H1 (cell line): ENCODE data around the gene CSF2. TPM values are rescaled to one million over a fixed set of nuclear protein-coding genes. Genes with fewer than 3 reads are reported as not detected.

Experiments used
- CTCF ChIA-PET: fragments of 300-600 bp; sonication (Branson Sonifier 250); formaldehyde crosslinking; loops from one replicate; lab custom pipeline; 2021; ENCODE audit not compliant: partially characterized antibody; lab: Charles Lee
- POLR2A ChIA-PET: fragments of 300-600 bp; sonication (Branson Sonifier 250); formaldehyde crosslinking; loops from one replicate; lab custom pipeline; 2021; ENCODE audit warnings: inconsistent platforms; ENCODE audit not compliant: partially characterized antibody; lab: Charles Lee
- DNase-seq, 2 experiments: peaks; one replicate each; pipeline versions ENCODE4 v3.0.0 to v3.0.0-alpha.2; 2010 to 2022; ENCODE audit warnings: low spot score in 2 of 2, low read depth in 1 of 2, mixed read lengths in 1 of 2
- FAIRE-seq: peaks from 2 replicates; lab custom pipeline; 2011; peaks lifted over from hg19 to GRCh38; lab: Jason Lieb, UNC
- H2AFZ ChIP-seq: 2 replicates; pipeline ENCODE4 v1.8.1; 2012; ENCODE audit warnings: low read length, inconsistent platforms
- H2AK5ac ChIP-seq: 2 replicates; pipeline ENCODE4 v1.6.1; 2013; ENCODE audit warnings: low read depth, low read length
- H2BK120ac ChIP-seq: replicated peaks from 2 replicates; pipeline ENCODE3; 2013; ENCODE audit warnings: low read depth, low read length, inconsistent platforms
- H2BK12ac ChIP-seq: 2 replicates; pipeline ENCODE4 v1.6.1; 2013; ENCODE audit warnings: low read depth, low read length
- H2BK15ac ChIP-seq: 2 replicates; pipeline ENCODE4 v1.6.1; 2013; ENCODE audit warnings: low read length
- H2BK20ac ChIP-seq: 2 replicates; pipeline ENCODE4 v1.6.1; 2013; ENCODE audit warnings: low read length
- H2BK5ac ChIP-seq: 2 replicates; pipeline ENCODE4 v1.6.1; 2013; ENCODE audit warnings: low read depth, low read length
- H3K14ac ChIP-seq: 2 replicates; pipeline ENCODE4 v1.6.1; 2013; ENCODE audit warnings: inconsistent platforms; ENCODE audit not compliant: insufficient read length
- H3K18ac ChIP-seq: 2 replicates; pipeline ENCODE4 v1.6.1; 2013; ENCODE audit warnings: low read length; ENCODE audit errors: extremely low read depth
- H3K23ac ChIP-seq: 2 replicates; pipeline ENCODE4 v1.6.1; 2013; ENCODE audit warnings: inconsistent platforms; ENCODE audit not compliant: insufficient read length
- H3K23me2 ChIP-seq: 2 replicates; pipeline ENCODE4 v1.6.1; 2013; ENCODE audit warnings: low read depth, low read length
- H3K27ac ChIP-seq: 2 replicates; pipeline ENCODE4 v1.6.1; 2011; ENCODE audit warnings: low read depth, low read length, inconsistent platforms
- H3K27me3 ChIP-seq, 4 experiments: replicated peaks in 1 of 4; 1 replicate in 1 of 4; 2 replicates in 3 of 4; pipeline versions ENCODE4 v1.6.1 to v1.8.1; 2011 to 2013; ENCODE audit warnings: low read length in 3 of 4, mild to moderate bottlenecking in 3 of 4, inconsistent platforms in 2 of 4, mixed read lengths in 2 of 4, moderate library complexity in 1 of 4; ENCODE audit not compliant: control insufficient read depth in 3 of 4, insufficient read depth in 3 of 4; ENCODE audit errors: extremely low read depth in 1 of 4
- H3K36me3 ChIP-seq, 4 experiments: 2 replicates each; pipeline versions ENCODE4 v1.6.1 to v1.8.1; 2011 to 2013; ENCODE audit warnings: mild to moderate bottlenecking in 4 of 4, low read length in 3 of 4, moderate library complexity in 2 of 4, control low read depth in 1 of 4, inconsistent platforms in 1 of 4; ENCODE audit not compliant: insufficient read depth in 4 of 4, control insufficient read depth in 2 of 4
- H3K4ac ChIP-seq: replicated peaks from 2 replicates; pipeline ENCODE3; 2013; ENCODE audit warnings: low read length, low read depth, mixed read lengths, inconsistent platforms; ENCODE audit not compliant: insufficient read length
- H3K4me1 ChIP-seq, 4 experiments: replicated peaks in 1 of 4; 1 replicate in 1 of 4; 2 replicates in 3 of 4; pipeline versions ENCODE4 v1.6.1 to v1.8.1; 2011 to 2013; ENCODE audit warnings: low read length in 3 of 4, inconsistent platforms in 2 of 4, mixed read lengths in 1 of 4; ENCODE audit not compliant: insufficient read depth in 4 of 4, control insufficient read depth in 3 of 4
- H3K4me2 ChIP-seq, 2 experiments: 2 replicates each; pipeline versions ENCODE4 v1.6.1 to v1.8.1; 2011 to 2013; ENCODE audit warnings: low read depth in 2 of 2, low read length in 2 of 2, control low read depth in 1 of 2, inconsistent platforms in 1 of 2, mild to moderate bottlenecking in 1 of 2; ENCODE audit not compliant: insufficient read depth in 1 of 2
- H3K4me3 ChIP-seq, 4 experiments: fragments of 200-600, 300-600 bp in 1 of 4; sonication (generic), shearing (Covaris generic), sonication (Bioruptor Twin) in 1 of 4; 2 replicates each; pipeline versions ENCODE4 v1.5.1 to v1.8.1; 2011 to 2016; ENCODE audit warnings: low read length in 4 of 4, low read depth in 3 of 4, control low read depth in 2 of 4, inconsistent platforms in 2 of 4, mild to moderate bottlenecking in 2 of 4, mixed read lengths in 1 of 4, moderate library complexity in 1 of 4; ENCODE audit not compliant: insufficient read depth in 2 of 4; ENCODE audit errors: extremely low read depth in 1 of 4
- H3K56ac ChIP-seq: replicated peaks from 2 replicates; pipeline ENCODE3; 2013; ENCODE audit warnings: low read depth, mild to moderate bottlenecking, mixed read lengths, low read length, inconsistent platforms; ENCODE audit not compliant: insufficient read length
- H3K79me1 ChIP-seq: 2 replicates; pipeline ENCODE4 v1.6.1; 2013; ENCODE audit warnings: low read depth, low read length, control low read depth
- H3K79me2 ChIP-seq, 2 experiments: 2 replicates each; pipeline versions ENCODE4 v1.6.1 to v1.8.1; 2012 to 2013; ENCODE audit warnings: low read length in 2 of 2, mild to moderate bottlenecking in 2 of 2, inconsistent platforms in 1 of 2; ENCODE audit not compliant: insufficient read depth in 2 of 2, control insufficient read depth in 1 of 2
- H3K9ac ChIP-seq, 4 experiments: replicated peaks in 1 of 4; 1 replicate in 1 of 4; 2 replicates in 3 of 4; pipeline versions ENCODE4 v1.6.1 to v1.8.1; 2011 to 2013; ENCODE audit warnings: low read depth in 3 of 4, low read length in 3 of 4, control low read depth in 2 of 4, mild to moderate bottlenecking in 2 of 4, moderate library complexity in 2 of 4, inconsistent platforms in 1 of 4; ENCODE audit errors: extremely low read depth in 1 of 4
- H3K9me3 ChIP-seq, 2 experiments: 2 replicates each; pipeline versions ENCODE4 v1.6.1 to v1.8.1; 2012 to 2013; ENCODE audit warnings: mild to moderate bottlenecking in 2 of 2, moderate library complexity in 2 of 2, control low read depth in 1 of 2, inconsistent platforms in 1 of 2, low read depth in 1 of 2, low read length in 1 of 2, mixed read lengths in 1 of 2; ENCODE audit not compliant: insufficient read depth in 2 of 2
- H4K20me1 ChIP-seq, 2 experiments: replicated peaks in 1 of 2; 2 replicates each; pipeline versions ENCODE3 to v1.8.1; 2011 to 2013; ENCODE audit warnings: inconsistent platforms in 2 of 2, low read length in 2 of 2, mild to moderate bottlenecking in 1 of 2; ENCODE audit not compliant: insufficient read depth in 2 of 2, control insufficient read depth in 1 of 2
- H4K5ac ChIP-seq: 2 replicates; pipeline ENCODE4 v1.6.1; 2013; ENCODE audit warnings: low read length, low read depth, mixed read lengths, inconsistent platforms; ENCODE audit not compliant: insufficient read length
- H4K8ac ChIP-seq: 2 replicates; pipeline ENCODE4 v1.8.0; 2013; ENCODE audit warnings: mild to moderate bottlenecking, moderate library complexity, low read length, inconsistent platforms; ENCODE audit not compliant: insufficient read depth; ENCODE audit errors: extremely low read depth
- H4K91ac ChIP-seq: replicated peaks from 2 replicates; pipeline ENCODE3; 2013; ENCODE audit warnings: low read length, mixed read lengths, inconsistent platforms; ENCODE audit not compliant: insufficient read length
- ASH2L ChIP-seq: fragments of 200-600, 300-600 bp; sonication (generic); IDR thresholded peaks from one replicate; pipeline ENCODE4 v1.7.1; 2017; ENCODE audit warnings: low read length
- BACH1 ChIP-seq: IDR thresholded peaks from 2 replicates; pipeline ENCODE4 v1.6.1; 2012; ENCODE audit warnings: low read length, improper control_type of control experiment
- CBX5 ChIP-seq: fragments of 300-800, 300-1000 bp; sonication (generic); IDR thresholded peaks from 2 replicates; pipeline ENCODE4 v1.7.1; 2016; ENCODE audit warnings: antibody characterized with exemption, low read length, low read depth
- EGR1 ChIP-seq: IDR thresholded peaks from 2 replicates; pipeline ENCODE4 v1.6.1; 2011; ENCODE audit warnings: low read depth, low read length, borderline replicate concordance
- GTF2F1 ChIP-seq: IDR thresholded peaks from 2 replicates; pipeline ENCODE4 v1.6.1; 2012; ENCODE audit warnings: low read depth, low read length, improper control_type of control experiment, borderline replicate concordance
- KDM4A ChIP-seq: IDR thresholded peaks from one replicate; pipeline ENCODE4 v1.7.1; 2012; ENCODE audit warnings: low read depth, mild to moderate bottlenecking, moderate library complexity, low read length, inconsistent platforms; ENCODE audit not compliant: severe bottlenecking
- NANOG ChIP-seq: IDR thresholded peaks from 2 replicates; pipeline ENCODE4 v1.6.1; 2011; ENCODE audit warnings: low read length, low read depth, mild to moderate bottlenecking, inconsistent platforms; ENCODE audit not compliant: insufficient read depth, poor library complexity, severe bottlenecking
- POU5F1 ChIP-seq: IDR thresholded peaks from 2 replicates; pipeline ENCODE4 v1.6.1; 2011; ENCODE audit warnings: low read depth, mild to moderate bottlenecking, low read length, moderate library complexity
- SAP30 ChIP-seq: fragments of 300-600 bp; sonication (generic); IDR thresholded peaks from 2 replicates; pipeline ENCODE4 v1.7.1; 2012; ENCODE audit warnings: low read length, moderate library complexity, mild to moderate bottlenecking, inconsistent platforms; ENCODE audit not compliant: insufficient read depth, insufficient replicate concordance
- SIN3A ChIP-seq, 2 experiments: IDR thresholded peaks in 1 of 2; conservative IDR thresholded peaks in 1 of 2; 2 replicates each; pipeline ENCODE4 v1.6.1; 2011 to 2012; ENCODE audit warnings: low read length in 2 of 2, improper control_type of control experiment in 1 of 2, low read depth in 1 of 2, mild to moderate bottlenecking in 1 of 2
- SP1 ChIP-seq: IDR thresholded peaks from 2 replicates; pipeline ENCODE4 v1.6.1; 2011; ENCODE audit warnings: low read depth, low read length
- WGBS, 2 experiments: shearing (Covaris generic) in 1 of 2; methylation state at CpG; one replicate each; pipeline versions ENCODE4 v1.1.6 to v1.1.7; 2013 to 2015; ENCODE audit warnings: low lambda C conversion rate in 2 of 2, mixed read lengths in 2 of 2, inconsistent platforms in 1 of 2, low coverage in 1 of 2, missing lambda C conversion rate in 1 of 2; ENCODE audit not compliant: insufficient replicate concordance in 2 of 2, insufficient coverage in 1 of 2, insufficient read length in 1 of 2; ENCODE audit errors: extremely low coverage in 1 of 2, missing lambda C conversion rate in 1 of 2; 5-methylcytosine and 5-hydroxymethylcytosine counted together
- polyA plus RNA-seq, 7 experiments: library from polyadenylated mRNA; depleted of rRNA in 3 of 7; stranded (reverse) in 5 of 7; unstranded in 2 of 7; fragments of >200 nt in 5 of 7; fragments of 200-250 nt in 2 of 7; gene quantifications; 1 replicate in 5 of 7; 2 replicates in 1 of 7; 4 replicates in 1 of 7; pipeline versions ENCODE4 v1.2.1 to v1.2.3, GENCODE V29; 2011 to 2013; ENCODE audit warnings: missing spikeins in 2 of 7, mixed read lengths in 2 of 7
- total RNA-seq: library from RNA; stranded (reverse); fragmentation: NEBNext Ultra II Directional; extraction: Animal tissue kit (Norgen Biotek cat#: 25700); gene quantifications from 2 replicates; pipeline ENCODE4 v1.2.1, GENCODE V29; 2021

The CSF2 gene
- total and polyA plus RNA-seq, 2 of the 8 experiments (the other 6 are each of a cell fraction or from before 2014, with no cell fraction given), result not detected

DNA sequence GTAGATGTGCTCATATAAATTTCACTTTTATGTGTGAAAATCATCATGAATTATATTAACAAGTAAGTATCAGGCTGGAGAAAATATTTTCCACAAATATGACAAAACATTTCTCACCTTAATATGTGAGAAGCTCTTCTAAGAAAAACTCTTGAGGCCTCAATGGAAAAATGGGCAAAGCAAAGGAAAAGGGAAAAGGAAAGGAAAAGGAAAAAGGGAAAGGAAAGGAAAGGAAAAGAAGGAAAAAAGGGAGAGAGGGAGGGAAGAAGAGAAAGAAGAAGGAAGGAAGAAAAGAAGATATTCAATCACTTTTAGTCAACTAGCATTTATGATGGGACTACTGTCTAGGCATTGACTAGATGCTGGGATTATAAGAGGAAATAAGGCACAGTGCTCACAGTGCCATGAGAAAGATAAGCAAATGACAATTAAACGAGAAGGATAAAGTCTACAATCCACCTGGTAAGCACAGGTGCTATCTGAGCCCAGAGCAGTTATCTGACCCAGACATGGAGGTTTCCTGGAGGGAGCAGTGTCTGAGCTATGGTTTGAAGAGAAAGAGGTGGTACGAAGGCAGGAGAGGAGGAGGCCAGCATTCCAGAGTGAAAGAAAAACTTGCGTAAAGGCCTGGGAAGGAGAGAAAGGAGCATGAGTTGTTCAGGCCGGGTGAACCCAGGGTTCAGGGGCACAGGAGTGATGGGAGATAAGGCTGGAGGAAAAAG, 43.8 kb upstream of the CSF2 start:
- H2BK5ac ChIP-seq, result no peak overlapping the region
- no peak overlapping the region for H4K5ac ChIP-seq
- no peak overlapping the region for H3K4ac ChIP-seq
- no peak for TF ChIP-seq CBX5
- no peak for TF ChIP-seq ASH2L
- no peak for TF ChIP-seq KDM4A
- no peak for TF ChIP-seq BACH1
- TF ChIP-seq POU5F1, result no peak
- TF ChIP-seq EGR1, result no peak
- TF ChIP-seq SAP30, result no peak
- no peak for TF ChIP-seq GTF2F1
- TF ChIP-seq SP1, result no peak
- TF ChIP-seq NANOG, result no peak
- no peak for TF ChIP-seq SIN3A (conservative IDR thresholded peaks at IDR 0.05 in 1 of 2, IDR thresholded peaks at IDR 0.05 in 1 of 2; ENCODE audit: low read depth in 1 of 2, low read length in 2 of 2)
- no peak overlapping the region for H3K4me3 ChIP-seq
- H3K4me1 ChIP-seq, result no peaks in the 10 kb centered on the region
- H3K18ac ChIP-seq, result no peak overlapping the region
- H3K23me2 ChIP-seq, result no peaks in the 10 kb centered on the region; the same call in 1 of the 2 replicates
- H2BK12ac ChIP-seq, result no peak overlapping the region
- no peak overlapping the region for H4K8ac ChIP-seq
- H4K91ac ChIP-seq, result no peak overlapping the region
- no peak overlapping the region for H3K23ac ChIP-seq
- H3K79me2 ChIP-seq, result no peaks in the 10 kb centered on the region
- no peak for DNase-seq
- no peak overlapping the region for H3K27ac ChIP-seq
- no peak overlapping the region for H2BK120ac ChIP-seq
- H3K9me3 ChIP-seq, result no peaks in the 10 kb centered on the region
- no peaks in the 10 kb centered on the region for H4K20me1 ChIP-seq
- H3K9ac ChIP-seq, result no peak overlapping the region
- H3K27me3 ChIP-seq, result no peaks in the 10 kb centered on the region
- H2AK5ac ChIP-seq, result no peak overlapping the region
- FAIRE-seq, result no peak
- no peak overlapping the region for H3K14ac ChIP-seq
- WGBS, 2 experiments, result 84% methylated on average over 4 of the region's 4 CpGs; no CpG with 5 or more reads in 1 of the 2 experiments
- no peak overlapping the region for H3K4me2 ChIP-seq
- ChIA-PET POLR2A (no interaction called here), CTCF (interaction anchor here (0.6 kb wide), 1 partner anchor 31 kb away, joined by 3 read pairs; no protein-coding TSS in a partner anchor)
- no peaks in the 10 kb centered on the region for H3K36me3 ChIP-seq
- H3K56ac ChIP-seq, result no peak overlapping the region
- no peaks in the 10 kb centered on the region for H3K79me1 ChIP-seq
- H2BK15ac ChIP-seq, result no peak overlapping the region
- no peak overlapping the region for H2BK20ac ChIP-seq
- H2AFZ ChIP-seq, result no peak overlapping the region
